B cell (primary cell): ENCODE data around the gene INSC.

ENCODE experiments used
- CTCF ChIP-seq: fragments of 200-600 bp; IDR thresholded peaks from one replicate; pipeline ENCODE4 v1.8.0; 2022; ENCODE audit warnings: antibody characterized with exemption, mild to moderate bottlenecking
- EZH2 ChIP-seq: IDR thresholded peaks from 2 replicates; pipeline ENCODE4 v1.6.1; 2012; ENCODE audit warnings: borderline replicate concordance, low read depth, mild to moderate bottlenecking, moderate library complexity, low read length; ENCODE audit not compliant: insufficient read depth, poor library complexity, severe bottlenecking

- TF ChIP-seq CTCF (no peak), EZH2 (no peak)
Measured at GRCh38 chr11:15145151-15145550, 30.4 kb downstream of the INSC start.
